GM19328 (cell line): ENCODE measurements around the gene NFKBIA.
"Not testable (repeated sequence)": the region's sequence is repeated elsewhere in the genome, so short reads cannot be mapped to it uniquely, and the experiment has no call there.

ENCODE experiments used
- ATAC-seq: cut with Tn5 transposase; IDR thresholded peaks from one replicate; pipeline ENCODE4 v1.9.1; 2021; ENCODE audit warnings: mild to moderate bottlenecking, moderate library complexity; ENCODE audit not compliant: unreplicated experiment

The NFKBIA gene

DNA sequence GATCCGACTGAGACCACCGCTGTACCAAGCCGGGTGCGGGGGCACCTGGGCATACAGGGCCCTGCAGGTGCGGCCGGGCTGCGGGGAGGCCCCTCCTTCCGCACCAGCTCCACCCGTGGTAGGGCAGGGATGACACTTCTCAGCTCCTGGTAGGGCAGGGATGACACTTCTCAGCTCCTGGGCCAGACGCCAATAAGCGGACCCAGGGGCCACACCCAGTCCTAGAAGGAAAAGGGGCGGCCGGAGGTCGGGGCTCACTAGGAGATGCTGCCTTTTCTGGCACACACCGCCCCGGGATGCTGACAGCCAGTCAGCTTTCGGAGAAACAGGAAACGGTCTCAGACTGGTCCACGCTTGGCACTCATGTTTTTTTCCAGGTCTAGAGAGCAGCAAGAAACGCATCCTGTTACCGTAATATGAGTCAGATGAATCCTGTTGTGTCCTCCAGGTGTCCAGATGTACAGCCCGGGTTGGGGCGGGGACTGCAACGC lies 34.8 kb downstream of the NFKBIA start:
- ATAC-seq: no peak

DNA sequence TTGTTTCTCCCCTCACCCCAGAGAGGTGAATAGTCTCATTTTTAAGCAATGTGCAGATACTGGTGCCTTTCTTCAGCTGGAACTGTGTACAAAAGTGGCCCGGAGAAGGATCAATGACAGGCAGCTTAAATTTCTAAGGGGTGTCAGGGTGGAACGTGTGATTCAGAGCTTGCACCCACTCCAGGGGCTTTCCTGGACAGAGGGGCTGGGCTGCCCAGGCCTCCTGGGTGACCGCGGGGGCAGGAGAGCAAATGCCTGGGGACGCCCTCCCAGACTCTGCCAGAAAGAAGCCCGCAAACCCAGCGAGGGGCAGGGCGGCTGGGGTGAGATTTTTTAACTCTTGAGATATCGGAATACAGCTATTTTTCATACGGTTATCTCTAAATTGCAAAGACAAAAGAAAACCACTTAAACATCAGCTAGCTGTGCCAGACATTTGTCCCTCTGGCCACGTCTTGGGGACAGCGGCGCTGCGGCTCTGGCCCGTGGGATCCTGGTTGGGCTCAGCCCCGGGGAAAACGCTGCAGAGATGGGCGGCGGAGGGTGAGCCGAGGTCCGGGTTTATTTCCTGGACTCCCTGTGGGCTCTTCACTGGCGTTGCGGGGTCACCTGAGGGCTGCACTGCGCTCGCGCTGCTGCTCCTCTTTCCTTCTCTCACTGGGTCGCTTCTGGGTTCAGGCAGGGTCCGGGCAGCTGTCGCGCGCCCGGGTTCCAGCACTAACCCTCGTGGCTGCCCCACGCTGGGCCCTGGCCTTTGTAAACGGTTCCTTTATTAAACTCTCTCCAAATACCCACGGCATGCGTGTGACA lies 35.8 kb downstream of the NFKBIA start:
- ATAC-seq: no peak

GRCh38 chr14:35368139-35368460 lies 36.4 kb downstream of the NFKBIA start:
- peak; percentile 11 for ATAC-seq

DNA sequence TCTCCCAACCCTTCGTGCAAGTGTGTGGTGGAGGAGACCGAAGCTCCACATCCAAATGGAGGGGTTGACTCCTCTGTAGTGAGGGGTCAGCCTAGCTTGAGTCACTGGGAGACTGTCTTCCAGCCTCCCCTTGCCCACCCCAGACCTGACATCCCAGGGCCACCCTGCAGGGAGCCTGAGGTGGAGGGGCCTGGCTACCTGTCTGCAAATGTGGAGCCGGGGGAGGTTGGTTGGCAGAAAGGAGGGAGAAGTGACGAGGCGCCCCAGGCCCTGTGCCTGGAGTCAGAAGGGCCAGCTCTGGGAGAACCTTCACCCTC lies 37.5 kb downstream of the NFKBIA start:
- ATAC-seq: no peak

DNA sequence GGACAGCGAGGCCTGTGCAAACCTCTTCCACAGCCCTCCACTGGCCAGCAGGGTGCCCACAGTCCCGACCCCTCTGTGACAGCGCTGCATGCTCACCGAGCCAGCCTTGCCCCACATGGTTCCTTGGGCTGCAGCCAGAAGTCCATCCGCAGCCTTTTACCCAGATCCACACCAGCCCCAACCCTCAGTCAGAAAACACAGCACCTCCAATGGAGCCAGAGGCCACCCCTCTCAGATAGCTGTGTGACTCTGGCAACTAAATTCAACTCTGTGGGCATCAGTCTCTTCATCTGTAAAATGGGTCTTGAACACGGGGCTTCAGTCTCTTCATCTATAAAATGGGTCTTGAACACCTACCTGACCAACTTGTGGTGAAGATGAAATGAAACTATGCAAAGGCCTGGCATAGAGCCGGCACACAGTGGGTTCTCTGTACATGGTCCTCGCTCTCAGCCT lies 38.0 kb downstream of the NFKBIA start:
- no peak for ATAC-seq

- ATAC-seq: no peak
These were observed 38.5 kb downstream of the NFKBIA start for GRCh38 chr14:35366056-35366451.

DNA sequence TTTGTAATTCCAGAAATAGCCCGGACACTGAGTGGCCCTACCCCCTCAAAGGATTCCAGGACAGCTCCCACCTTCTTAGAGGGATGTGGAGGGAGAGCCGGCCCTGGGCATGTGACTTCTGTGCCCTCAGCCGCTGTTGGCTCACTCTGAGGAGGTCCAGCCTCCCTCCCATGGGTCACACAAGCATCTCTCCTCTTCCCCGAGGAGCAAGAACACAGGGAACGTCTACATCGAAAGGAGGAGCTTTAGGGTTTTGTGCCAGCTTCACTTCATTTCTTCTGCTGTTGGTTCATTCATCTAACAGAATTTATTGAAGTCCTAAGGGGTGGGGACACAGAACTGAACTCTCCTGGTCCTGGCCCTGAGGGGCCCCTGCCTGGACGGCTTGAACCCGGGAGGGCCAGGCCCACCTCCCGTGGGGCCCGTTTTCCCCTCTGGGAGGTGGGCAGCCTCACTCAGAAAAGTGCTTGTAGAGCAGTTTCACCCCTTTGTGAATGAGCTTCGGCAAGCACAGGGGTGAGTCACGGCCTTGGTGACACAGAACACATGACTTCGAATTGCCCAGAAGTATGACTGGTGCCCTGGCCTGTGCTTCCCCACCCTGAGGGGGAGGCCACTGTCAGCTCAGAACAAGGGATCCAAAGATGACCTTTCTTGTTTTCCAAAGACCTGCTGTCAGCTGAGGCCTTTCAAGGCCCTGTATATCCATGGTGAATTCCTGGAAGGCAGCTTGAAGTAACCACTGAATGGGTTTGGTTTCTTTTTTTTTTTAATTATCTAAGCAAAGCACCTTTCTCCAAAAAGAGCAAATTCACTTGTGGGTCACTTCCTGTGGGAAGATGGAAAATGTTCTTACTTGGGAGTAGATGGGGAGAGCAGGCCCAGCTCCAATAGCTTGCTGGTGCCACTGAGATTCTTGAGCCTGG lies 39.2 kb downstream of the NFKBIA start:
- ATAC-seq: no peak

- ATAC-seq: no peak
These were observed 41.6 kb downstream of the NFKBIA start for GRCh38 chr14:35362911-35363374.

- no peak for ATAC-seq
These were observed 42.1 kb downstream of the NFKBIA start for GRCh38 chr14:35362450-35362849.

DNA sequence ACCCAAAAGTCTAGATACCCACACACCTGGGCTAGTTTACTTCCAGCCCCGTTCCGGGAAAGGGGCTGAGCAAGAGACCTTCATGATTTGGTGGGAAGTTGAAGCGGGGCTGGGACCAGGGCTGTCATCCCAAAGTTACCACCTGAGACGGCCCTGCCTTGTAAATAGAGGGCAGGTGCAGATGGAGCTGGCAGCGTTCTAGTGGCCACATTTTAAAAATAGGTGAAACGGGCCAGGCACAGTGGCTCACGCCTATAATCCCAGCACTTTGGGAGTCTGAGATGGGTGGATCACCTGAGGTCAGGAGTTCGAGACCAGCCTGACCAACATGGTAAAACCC lies 43.4 kb downstream of the NFKBIA start:
- ATAC-seq: no peak

DNA sequence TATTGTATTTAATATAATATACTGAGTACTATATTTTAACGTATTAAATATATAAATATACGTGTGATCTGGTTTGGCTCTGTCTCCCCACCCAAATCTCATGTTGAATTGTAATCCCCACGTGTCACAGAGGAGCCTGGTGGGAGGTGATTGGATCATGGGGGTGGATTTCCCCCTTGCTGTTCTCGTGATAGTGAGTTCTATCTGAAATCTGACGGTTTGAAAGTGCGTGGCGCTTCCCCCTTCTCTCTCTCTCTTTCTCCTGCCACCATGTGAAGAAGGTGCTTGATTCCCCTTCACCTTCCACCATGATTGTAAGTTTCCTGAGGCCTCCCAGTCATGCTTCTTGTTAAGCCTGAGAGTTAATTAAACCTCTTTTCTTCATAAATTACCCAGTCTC lies 44.9 kb downstream of the NFKBIA start:
- not testable (repeated sequence) for ATAC-seq

- ATAC-seq: peak; percentile 50
These were observed 48.3 kb downstream of the NFKBIA start for GRCh38 chr14:35355981-35356841.

DNA sequence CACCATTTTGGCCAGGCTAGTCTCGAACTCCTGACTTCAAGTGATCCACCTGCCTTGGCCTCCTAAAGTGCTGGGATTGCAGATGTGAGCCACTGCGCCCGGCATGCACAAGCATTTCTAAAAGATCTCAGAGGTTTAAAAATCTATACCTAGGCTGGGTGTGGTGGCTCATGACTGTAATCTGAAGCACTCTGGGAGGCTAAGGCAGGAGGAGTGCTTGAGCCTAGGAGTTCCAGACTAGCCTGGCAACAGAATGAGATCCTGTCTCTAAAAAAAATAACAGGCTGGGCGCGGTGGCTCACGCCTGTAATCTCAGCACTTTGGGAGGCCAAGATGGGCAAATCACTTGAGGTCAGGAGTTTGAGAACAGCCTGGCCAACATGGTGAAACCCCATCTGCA lies 49.3 kb downstream of the NFKBIA start:
- not testable (repeated sequence) for ATAC-seq

- ATAC-seq: no peak
These were observed 51.0 kb downstream of the NFKBIA start for GRCh38 chr14:35353409-35354172.

- no peak for ATAC-seq
These were observed 52.0 kb downstream of the NFKBIA start for GRCh38 chr14:35352274-35353233.

DNA sequence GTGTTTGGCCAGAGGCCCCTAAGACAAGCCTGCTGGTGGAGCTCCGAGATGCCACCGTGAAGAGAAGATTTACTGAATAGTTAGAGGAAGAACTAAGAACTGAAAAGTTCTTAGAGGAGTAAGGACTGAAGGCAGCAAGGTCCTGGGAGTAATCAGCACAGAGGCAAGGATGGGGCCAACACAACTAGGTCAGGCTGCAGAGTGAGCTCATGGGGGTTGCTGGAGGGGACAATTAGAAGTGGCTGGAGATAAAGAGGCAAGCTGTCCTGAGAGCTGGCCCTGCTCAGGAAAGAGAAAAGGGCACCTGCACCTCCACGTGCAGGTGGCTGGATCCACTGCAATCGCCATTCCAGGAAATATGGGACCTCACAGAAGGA lies 52.7 kb downstream of the NFKBIA start:
- no peak for ATAC-seq
